ENCODE measurements around the gene KCNJ15.

KCNJ15 gene

DNA sequence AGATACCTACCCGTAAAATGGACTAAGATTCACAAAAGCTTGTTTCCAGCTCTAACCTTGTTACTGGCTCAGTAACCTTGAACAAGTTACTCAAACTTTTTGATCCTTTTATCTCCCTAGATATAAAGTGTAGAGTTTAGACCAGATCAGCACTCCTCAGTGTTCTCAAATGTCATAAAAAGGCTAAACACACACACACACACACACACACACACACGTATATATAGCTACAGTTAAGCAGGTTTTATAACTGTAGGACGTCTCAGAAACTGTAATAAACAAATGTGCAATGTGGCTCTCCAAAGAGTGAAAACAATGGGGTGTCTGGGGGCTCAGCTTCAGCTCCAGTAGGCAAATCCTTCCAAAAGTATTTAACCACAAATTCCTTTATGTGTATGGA, 34.0 kb downstream of the KCNJ15 start:
- Histone ChIP-seq H3K27me3 (ENCODE audit: insufficient read depth, low read depth) (no peaks in the 10 kb centered on the region), H3K4me2 (no peak overlapping the region), H2AFZ (ENCODE audit: low read depth) (no peak overlapping the region), H3K9ac (no peak overlapping the region), H3K4me1 (ENCODE audit: low read depth, poor library complexity, severe bottlenecking) (no peaks in the 10 kb centered on the region), H3K27ac (no peak overlapping the region), H3K36me3 (ENCODE audit: insufficient read depth) (no peaks in the 10 kb centered on the region), H3K79me2 (ENCODE audit: insufficient read depth, low read depth) (no peaks in the 10 kb centered on the region), H3K4me3 (IDR thresholded peaks at IDR 0.05; ENCODE audit: insufficient read depth, low read depth, low read length) (no peak overlapping the region), H4K20me1 (ENCODE audit: insufficient read depth) (no peaks in the 10 kb centered on the region)
- TF ChIP-seq, protein P1, sequence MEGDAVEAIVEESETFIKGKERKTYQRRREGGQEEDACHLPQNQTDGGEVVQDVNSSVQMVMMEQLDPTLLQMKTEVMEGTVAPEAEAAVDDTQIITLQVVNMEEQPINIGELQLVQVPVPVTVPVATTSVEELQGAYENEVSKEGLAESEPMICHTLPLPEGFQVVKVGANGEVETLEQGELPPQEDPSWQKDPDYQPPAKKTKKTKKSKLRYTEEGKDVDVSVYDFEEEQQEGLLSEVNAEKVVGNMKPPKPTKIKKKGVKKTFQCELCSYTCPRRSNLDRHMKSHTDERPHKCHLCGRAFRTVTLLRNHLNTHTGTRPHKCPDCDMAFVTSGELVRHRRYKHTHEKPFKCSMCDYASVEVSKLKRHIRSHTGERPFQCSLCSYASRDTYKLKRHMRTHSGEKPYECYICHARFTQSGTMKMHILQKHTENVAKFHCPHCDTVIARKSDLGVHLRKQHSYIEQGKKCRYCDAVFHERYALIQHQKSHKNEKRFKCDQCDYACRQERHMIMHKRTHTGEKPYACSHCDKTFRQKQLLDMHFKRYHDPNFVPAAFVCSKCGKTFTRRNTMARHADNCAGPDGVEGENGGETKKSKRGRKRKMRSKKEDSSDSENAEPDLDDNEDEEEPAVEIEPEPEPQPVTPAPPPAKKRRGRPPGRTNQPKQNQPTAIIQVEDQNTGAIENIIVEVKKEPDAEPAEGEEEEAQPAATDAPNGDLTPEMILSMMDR (conservative IDR thresholded peaks at IDR 0.05; ENCODE audit: low read depth, low read length), result no peak

DNA sequence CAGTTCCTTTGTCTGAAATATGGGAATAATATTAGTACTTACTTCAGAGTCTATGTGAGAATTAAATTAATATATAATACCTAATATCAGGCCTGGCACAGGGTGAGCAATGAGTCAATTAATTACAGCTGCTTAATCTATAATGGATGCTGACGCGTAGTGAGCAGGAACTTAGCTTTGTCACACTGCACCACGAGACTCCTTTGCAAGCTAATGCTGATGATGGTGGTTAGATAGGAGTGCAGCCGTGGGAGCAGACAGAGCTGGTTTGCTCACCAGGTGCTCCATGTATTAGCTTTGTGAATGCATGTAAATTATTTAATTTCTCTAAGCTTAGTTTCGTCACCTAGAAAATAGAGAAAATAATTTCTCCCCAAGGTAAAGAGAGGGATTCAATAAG, 35.1 kb downstream of the KCNJ15 start:
- Histone ChIP-seq H3K79me2 (ENCODE audit: insufficient read depth, low read depth) (no peaks in the 10 kb centered on the region), H3K4me1 (ENCODE audit: low read depth, poor library complexity, severe bottlenecking) (no peaks in the 10 kb centered on the region), H2AFZ (ENCODE audit: low read depth) (no peak overlapping the region), H4K20me1 (ENCODE audit: insufficient read depth) (no peaks in the 10 kb centered on the region), H3K4me3 (IDR thresholded peaks at IDR 0.05; ENCODE audit: insufficient read depth, low read depth, low read length) (no peak overlapping the region), H3K36me3 (ENCODE audit: insufficient read depth) (no peaks in the 10 kb centered on the region), H3K4me2 (no peak overlapping the region), H3K9ac (no peak overlapping the region), H3K27me3 (ENCODE audit: insufficient read depth, low read depth) (no peaks in the 10 kb centered on the region), H3K27ac (no peak overlapping the region)
- TF ChIP-seq, protein P1 (conservative IDR thresholded peaks at IDR 0.05; ENCODE audit: low read depth, low read length), result no peak

DNA sequence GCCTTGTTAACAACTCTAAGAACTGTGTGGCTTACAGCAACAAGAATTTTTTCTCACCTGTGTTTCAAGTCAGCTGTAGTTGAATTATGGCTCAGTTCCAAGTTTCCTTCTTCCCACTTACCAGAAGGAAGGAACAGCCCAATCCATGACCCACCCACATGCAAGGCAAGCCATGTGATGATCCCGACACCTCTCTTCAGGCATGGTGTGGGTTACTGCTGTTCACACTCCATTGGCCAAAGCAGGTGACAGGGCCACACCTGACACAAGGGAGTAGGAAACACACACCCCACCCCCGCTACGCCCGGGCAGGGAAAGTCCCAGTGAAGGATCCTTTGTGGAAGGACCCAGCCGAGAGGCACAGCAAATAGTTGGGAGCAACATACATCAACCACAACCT, 36.3 kb downstream of the KCNJ15 start:
- Histone ChIP-seq H3K4me2 (no peak overlapping the region), H3K27me3 (ENCODE audit: insufficient read depth, low read depth) (no peaks in the 10 kb centered on the region), H3K79me2 (ENCODE audit: insufficient read depth, low read depth) (no peaks in the 10 kb centered on the region), H3K36me3 (ENCODE audit: insufficient read depth) (no peaks in the 10 kb centered on the region), H4K20me1 (ENCODE audit: insufficient read depth) (no peaks in the 10 kb centered on the region), H3K9ac (no peak overlapping the region), H3K27ac (no peak overlapping the region), H3K4me1 (ENCODE audit: low read depth, poor library complexity, severe bottlenecking) (no peaks in the 10 kb centered on the region), H2AFZ (ENCODE audit: low read depth) (no peak overlapping the region), H3K4me3 (IDR thresholded peaks at IDR 0.05; ENCODE audit: insufficient read depth, low read depth, low read length) (no peak overlapping the region)
- TF ChIP-seq, protein P1 (conservative IDR thresholded peaks at IDR 0.05; ENCODE audit: low read depth, low read length), result no peak

DNA sequence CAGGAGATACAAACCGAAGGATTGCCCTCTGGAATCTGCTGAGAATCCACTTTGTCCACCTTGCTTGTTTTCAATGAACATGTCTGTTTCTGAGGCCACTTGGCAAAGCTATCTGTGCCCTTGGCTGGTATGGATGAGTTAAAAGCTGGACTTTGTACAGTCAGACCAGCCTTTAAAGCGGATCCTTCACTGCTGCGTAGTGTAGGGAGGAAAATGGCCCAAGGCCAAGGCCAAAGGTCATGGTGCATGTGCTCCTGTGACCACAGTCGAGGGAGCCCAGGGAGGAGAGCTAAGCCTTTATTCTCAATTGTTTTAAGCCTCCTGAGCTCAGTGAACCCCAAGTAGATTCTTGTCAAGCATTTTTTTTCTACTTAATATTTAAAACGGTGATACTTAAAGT, 37.0 kb downstream of the KCNJ15 start:
- Histone ChIP-seq H3K79me2 (ENCODE audit: insufficient read depth, low read depth) (no peaks in the 10 kb centered on the region), H3K4me1 (ENCODE audit: low read depth, poor library complexity, severe bottlenecking) (no peaks in the 10 kb centered on the region), H2AFZ (ENCODE audit: low read depth) (no peak overlapping the region), H3K36me3 (ENCODE audit: insufficient read depth) (no peaks in the 10 kb centered on the region), H3K27me3 (ENCODE audit: insufficient read depth, low read depth) (no peaks in the 10 kb centered on the region), H3K4me2 (no peak overlapping the region), H3K9ac (no peak overlapping the region), H3K27ac (no peak overlapping the region), H4K20me1 (ENCODE audit: insufficient read depth) (no peaks in the 10 kb centered on the region), H3K4me3 (IDR thresholded peaks at IDR 0.05; ENCODE audit: insufficient read depth, low read depth, low read length) (no peak overlapping the region)
- TF ChIP-seq, protein P1 (conservative IDR thresholded peaks at IDR 0.05; ENCODE audit: low read depth, low read length), result no peak

DNA sequence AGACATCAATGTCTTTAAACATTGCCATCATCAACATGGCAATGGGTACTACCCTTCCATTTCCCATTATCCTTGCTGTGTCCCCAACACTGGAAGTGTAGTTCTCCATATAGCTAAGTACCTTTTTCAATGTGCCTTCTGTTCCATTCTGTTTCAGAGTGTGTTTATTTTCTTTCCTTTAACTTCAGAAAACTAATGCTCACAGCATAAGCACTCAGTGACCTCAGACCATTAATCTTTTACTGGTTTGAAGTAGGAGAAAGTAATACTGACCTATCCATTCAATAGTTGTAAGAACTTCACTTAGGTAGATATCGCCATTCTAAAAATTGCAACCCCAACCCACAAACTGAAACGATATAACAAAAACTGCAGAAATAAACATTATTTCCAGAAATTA, 37.8 kb downstream of the KCNJ15 start:
- no peaks in the 10 kb centered on the region for H3K27me3 ChIP-seq (ENCODE audit: insufficient read depth, low read depth)

More for the DNA sequence above, 37.8 kb downstream of the KCNJ15 start:
- TF ChIP-seq, protein P1 (conservative IDR thresholded peaks at IDR 0.05; ENCODE audit: low read depth, low read length), result no peak
- H2AFZ ChIP-seq (ENCODE audit: low read depth), result no peak overlapping the region
- H3K4me3 ChIP-seq (IDR thresholded peaks at IDR 0.05; ENCODE audit: insufficient read depth, low read depth, low read length), result no peak overlapping the region
- no peak overlapping the region for H3K9ac ChIP-seq
- no peaks in the 10 kb centered on the region for H4K20me1 ChIP-seq (ENCODE audit: insufficient read depth)
- no peaks in the 10 kb centered on the region for H3K36me3 ChIP-seq (ENCODE audit: insufficient read depth)
- H3K79me2 ChIP-seq (ENCODE audit: insufficient read depth, low read depth), result no peaks in the 10 kb centered on the region
- H3K4me2 ChIP-seq, result no peak overlapping the region
- H3K27ac ChIP-seq, result no peak overlapping the region
- no peaks in the 10 kb centered on the region for H3K4me1 ChIP-seq (ENCODE audit: low read depth, poor library complexity, severe bottlenecking)

Data from KMS-11 (cell line).